Immature natural killer cell (primary cell): ENCODE results near the gene TMIGD3. TPM values are rescaled to one million over a fixed set of nuclear protein-coding genes. Genes with fewer than 3 reads are reported as not detected.

ENCODE experiments used
- DNase-seq, 3 donors: peaks; one replicate each; pipeline ENCODE4 v3.0.0; 2022; ENCODE audit warnings: mixed read lengths in 1 of 3
- H3K27ac Mint-ChIP-seq, 6 donors: one replicate each; pipeline ENCODE4 v1.8.0; 2020; ENCODE audit warnings: mixed read lengths in 6 of 6, mild to moderate bottlenecking in 5 of 6, inconsistent platforms in 4 of 6, moderate library complexity in 3 of 6
- H3K27me3 Mint-ChIP-seq, 3 donors: one replicate each; pipeline ENCODE4 v1.8.0; 2020 to 2021; ENCODE audit warnings: low read depth in 3 of 3, mild to moderate bottlenecking in 3 of 3, mixed read lengths in 3 of 3, moderate library complexity in 3 of 3, inconsistent platforms in 1 of 3
- H3K36me3 Mint-ChIP-seq, 3 donors: one replicate each; pipeline ENCODE4 v1.8.0; 2020; ENCODE audit warnings: mixed read lengths in 3 of 3, inconsistent platforms in 2 of 3, mild to moderate bottlenecking in 2 of 3
- H3K4me1 Mint-ChIP-seq, 2 donors: one replicate each; pipeline ENCODE4 v1.8.0; 2020; ENCODE audit warnings: inconsistent platforms in 2 of 2, mild to moderate bottlenecking in 2 of 2, mixed read lengths in 2 of 2, moderate library complexity in 1 of 2
- H3K4me3 Mint-ChIP-seq, 5 donors: one replicate each; pipeline ENCODE4 v1.8.0; 2020; ENCODE audit warnings: mild to moderate bottlenecking in 5 of 5, mixed read lengths in 5 of 5, inconsistent platforms in 3 of 5, moderate library complexity in 3 of 5
- H3K9me3 Mint-ChIP-seq, 6 donors: one replicate each; pipeline ENCODE4 v1.8.0; 2020; ENCODE audit warnings: mild to moderate bottlenecking in 6 of 6, mixed read lengths in 6 of 6, inconsistent platforms in 4 of 6, moderate library complexity in 3 of 6
- polyA plus RNA-seq, 3 donors: library from polyadenylated mRNA; unstranded; fragments of 300-500 nt; fragmentation: Illumina TruSeq; gene quantifications; one replicate each; pipeline ENCODE4 v1.2.3, GENCODE V29; 2021

Gene TMIGD3
- polyA plus RNA-seq, 3 donors from 2014 or later = not detected

GRCh38 chr1:111516005-111516535, 12.6 kb upstream of the TMIGD3 start:
- H3K27me3 Mint-ChIP-seq = no peaks in the 10 kb centered on the region
- no peaks in the 10 kb centered on the region for H3K36me3 Mint-ChIP-seq
- H3K4me3 Mint-ChIP-seq = peak overlapping the region; percentile 74 to 88 (median 84)
- DNase-seq = peak; percentile 47 to 59 (median 48)
- H3K27ac Mint-ChIP-seq = peak overlapping the region in 5 of 6 donors; percentile 8 to 84 (median 53)
- H3K9me3 Mint-ChIP-seq = no peaks in the 10 kb centered on the region
- peaks cover 24 to 28% of the 10 kb centered on the region in 2 donors for H3K4me1 Mint-ChIP-seq

- peaks cover 24 to 28% of the 10 kb centered on the region in 2 donors for H3K4me1 Mint-ChIP-seq
- H3K27me3 Mint-ChIP-seq = no peaks in the 10 kb centered on the region
- DNase-seq = peak; percentile 4 to 22 (median 12)
Observed at GRCh38 chr1:111515291-111516004, 12.0 kb upstream of the TMIGD3 start.

DNA sequence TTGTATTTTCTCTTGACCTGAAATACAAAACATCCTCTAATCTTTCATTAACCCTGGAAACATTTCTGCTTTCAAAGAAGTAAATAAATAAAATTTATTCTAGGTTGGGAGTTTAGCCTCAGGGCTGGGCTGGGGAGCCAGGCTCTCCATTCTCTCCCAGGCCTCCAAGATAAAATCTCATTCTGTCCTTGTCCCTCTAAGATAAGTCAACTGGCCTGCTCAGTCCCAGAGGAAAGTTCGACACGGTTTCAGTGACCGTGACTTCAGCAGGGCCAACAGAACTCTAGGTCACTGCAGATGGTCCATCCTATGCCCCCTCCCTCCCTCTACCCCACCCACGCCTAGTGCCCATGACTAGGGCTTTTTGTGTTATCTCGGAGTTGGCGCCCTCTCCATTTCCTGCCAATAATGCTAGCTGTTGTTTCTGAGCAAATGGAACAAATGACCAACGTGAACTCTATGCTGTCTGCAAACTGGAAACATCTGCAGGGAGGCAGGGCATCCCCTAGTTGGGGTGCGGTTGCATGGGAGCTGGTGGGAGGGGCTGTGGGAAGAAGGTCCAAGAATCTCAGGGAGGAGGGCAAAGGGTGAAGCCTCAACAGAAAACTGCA, 10.1 kb upstream of the TMIGD3 start:
- DNase-seq = no peak
- Mint-ChIP-seq H3K27ac (no peak overlapping the region), H3K36me3 (no peaks in the 10 kb centered on the region), H3K27me3 (no peaks in the 10 kb centered on the region), H3K4me3 (no peak overlapping the region), H3K4me1 (peaks cover 30% of the 10 kb centered on the region in 2 donors), H3K9me3 (no peaks in the 10 kb centered on the region)

More at GRCh38 chr1:111515291-111516004, 12.0 kb upstream of the TMIGD3 start:
- Mint-ChIP-seq H3K36me3 (no peaks in the 10 kb centered on the region), H3K4me3 (peak overlapping the region; percentile 74 to 88 (median 84)), H3K9me3 (no peaks in the 10 kb centered on the region), H3K27ac (peak overlapping the region in 3 of 6 donors; percentile 19 to 84 (median 30))

DNA sequence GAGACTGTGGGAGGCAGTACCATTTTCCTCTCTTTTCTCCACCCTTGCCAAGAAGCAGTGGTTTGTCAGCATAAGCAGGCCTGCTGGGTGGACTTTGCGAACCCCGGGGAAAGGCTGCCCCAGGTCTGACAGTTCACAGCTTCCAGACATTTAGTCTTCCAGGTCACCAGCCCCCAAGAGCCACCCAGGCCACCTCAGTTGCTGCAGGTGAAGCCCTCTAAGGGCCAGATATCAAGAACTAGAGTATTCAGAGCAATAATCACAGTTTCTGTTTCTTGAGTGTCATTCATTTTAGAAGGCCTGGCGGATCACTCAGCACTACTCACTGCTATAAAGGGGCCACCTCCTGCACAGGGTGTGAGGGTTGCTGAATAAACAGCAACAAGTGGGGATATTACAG, 9.5 kb upstream of the TMIGD3 start:
- H3K36me3 Mint-ChIP-seq = no peaks in the 10 kb centered on the region
- H3K4me3 Mint-ChIP-seq = no peak overlapping the region
- no peaks in the 10 kb centered on the region for H3K9me3 Mint-ChIP-seq
- H3K27me3 Mint-ChIP-seq = peaks cover 0 to 2% (median 1%) of the 10 kb centered on the region in 3 donors
- peaks cover 36% of the 10 kb centered on the region in 2 donors for H3K4me1 Mint-ChIP-seq
- peak overlapping the region in 1 of 6 donors; percentile 18 for H3K27ac Mint-ChIP-seq
- DNase-seq = no peak

- Mint-ChIP-seq H3K9me3 (no peaks in the 10 kb centered on the region), H3K36me3 (no peaks in the 10 kb centered on the region), H3K27ac (no peak overlapping the region), H3K4me3 (no peak overlapping the region), H3K4me1 (peaks cover 36 to 40% of the 10 kb centered on the region in 2 donors), H3K27me3 (peaks cover 0 to 2% (median 1%) of the 10 kb centered on the region in 3 donors)
- DNase-seq = no peak
Observed at GRCh38 chr1:111512132-111512889, 8.9 kb upstream of the TMIGD3 start.

DNA sequence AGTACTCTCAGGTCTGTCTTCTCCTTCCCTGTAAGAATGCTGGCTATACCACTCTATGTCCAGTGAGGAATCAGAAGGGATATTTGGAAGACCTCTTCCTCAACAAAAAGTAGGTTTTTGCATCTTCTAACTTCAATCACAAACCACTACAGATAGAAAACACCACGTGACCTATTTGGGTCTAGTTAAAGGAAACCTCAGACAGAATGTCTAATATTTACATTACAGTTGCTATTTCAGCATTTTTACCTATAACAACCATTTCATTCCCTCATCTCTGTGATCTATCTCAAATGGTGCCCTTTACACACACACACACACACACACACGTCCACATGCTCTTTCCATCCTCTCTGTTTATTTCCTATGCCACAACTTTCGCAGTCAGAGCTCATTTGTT, 7.9 kb upstream of the TMIGD3 start:
- H3K27me3 Mint-ChIP-seq = peaks cover 0 to 2% (median 1%) of the 10 kb centered on the region in 3 donors
- peaks cover 34 to 35% of the 10 kb centered on the region in 2 donors for H3K4me1 Mint-ChIP-seq
- no peak overlapping the region for H3K4me3 Mint-ChIP-seq
- H3K36me3 Mint-ChIP-seq = no peaks in the 10 kb centered on the region
- no peaks in the 10 kb centered on the region for H3K9me3 Mint-ChIP-seq
- H3K27ac Mint-ChIP-seq = no peak overlapping the region
- DNase-seq = no peak

- H3K4me1 Mint-ChIP-seq = peaks cover 35% of the 10 kb centered on the region in 2 donors
- H3K36me3 Mint-ChIP-seq = no peaks in the 10 kb centered on the region
- DNase-seq = no peak
- H3K9me3 Mint-ChIP-seq = no peaks in the 10 kb centered on the region
- H3K27ac Mint-ChIP-seq = no peak overlapping the region
- H3K27me3 Mint-ChIP-seq = peaks cover 0 to 2% (median 1%) of the 10 kb centered on the region in 3 donors
- no peak overlapping the region for H3K4me3 Mint-ChIP-seq
Observed at GRCh38 chr1:111509997-111510375, 6.6 kb upstream of the TMIGD3 start.

- H3K27me3 Mint-ChIP-seq = peaks cover 0 to 3% (median 2%) of the 10 kb centered on the region in 3 donors
- H3K4me3 Mint-ChIP-seq = peak overlapping the region; percentile 73 to 88 (median 83)
- H3K9me3 Mint-ChIP-seq = no peaks in the 10 kb centered on the region
- peak overlapping the region; percentile 86 to 98 (median 96) for H3K27ac Mint-ChIP-seq
- peaks cover 37 to 42% of the 10 kb centered on the region in 2 donors for H3K4me1 Mint-ChIP-seq
- no peaks in the 10 kb centered on the region for H3K36me3 Mint-ChIP-seq
- DNase-seq = peak; percentile 61 to 68 (median 66)
Observed at GRCh38 chr1:111507411-111508201, 4.2 kb upstream of the TMIGD3 start.

- H3K4me1 Mint-ChIP-seq = peaks cover 37 to 43% of the 10 kb centered on the region in 2 donors
- H3K9me3 Mint-ChIP-seq = no peaks in the 10 kb centered on the region
- no peaks in the 10 kb centered on the region for H3K36me3 Mint-ChIP-seq
- no peak for DNase-seq
- peak overlapping the region in 2 of 5 donors; percentile 12 to 27 for H3K4me3 Mint-ChIP-seq
- H3K27me3 Mint-ChIP-seq = peaks cover 0 to 3% (median 2%) of the 10 kb centered on the region in 3 donors
- peak overlapping the region; percentile 60 to 90 (median 84) for H3K27ac Mint-ChIP-seq
Observed at GRCh38 chr1:111506561-111506960, 3.1 kb upstream of the TMIGD3 start.

DNA sequence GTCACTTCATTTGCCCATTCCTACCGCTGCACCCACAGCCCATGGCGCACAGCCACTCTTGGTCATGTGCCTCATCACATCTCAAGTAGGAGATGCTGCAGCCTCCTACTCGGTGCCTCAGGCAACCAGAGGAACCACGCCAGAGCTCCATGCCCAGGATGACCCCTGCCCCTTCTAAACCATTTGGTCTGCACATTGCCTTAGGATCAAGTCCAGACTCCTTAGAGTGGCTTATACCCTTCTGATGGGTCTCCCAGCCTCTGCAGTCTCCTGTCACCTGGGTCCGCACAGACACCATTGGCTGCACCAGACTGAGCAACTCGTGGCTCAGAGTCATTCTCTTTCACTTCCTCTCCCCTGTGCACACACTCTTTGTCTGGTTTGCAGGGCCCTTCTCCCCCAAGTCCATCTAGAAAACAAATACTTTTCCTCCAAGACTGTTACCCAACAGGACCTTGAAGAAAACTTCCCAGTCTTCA, 2.2 kb upstream of the TMIGD3 start:
- Mint-ChIP-seq H3K27me3 (peaks cover 0 to 3% (median 2%) of the 10 kb centered on the region in 3 donors), H3K27ac (peak overlapping the region in 4 of 6 donors; percentile 6 to 90 (median 78)), H3K9me3 (no peaks in the 10 kb centered on the region), H3K36me3 (no peaks in the 10 kb centered on the region), H3K4me3 (no peak overlapping the region), H3K4me1 (peaks cover 37 to 43% of the 10 kb centered on the region in 2 donors)
- no peak for DNase-seq

DNA sequence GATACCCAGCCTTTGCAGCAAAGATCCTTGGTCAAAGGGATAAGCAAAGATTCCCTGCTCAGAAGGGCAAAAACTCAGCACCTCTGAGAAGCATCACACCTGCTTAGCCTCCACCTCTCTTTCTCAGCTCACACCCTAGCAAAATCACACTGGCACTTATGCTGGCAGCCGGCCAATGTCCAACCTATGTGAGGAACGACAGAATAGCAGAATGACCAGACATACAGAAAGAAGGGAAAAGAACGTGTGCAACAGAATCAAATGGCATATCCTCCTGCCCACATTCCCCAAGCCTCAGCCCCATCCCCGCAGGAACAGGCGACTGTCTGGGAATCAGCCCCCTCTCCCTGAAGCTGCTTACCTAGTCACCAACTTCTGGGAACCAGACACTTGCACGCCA, 664 bp upstream of the TMIGD3 start:
- Mint-ChIP-seq H3K27ac (peak overlapping the region in 2 of 6 donors; percentile 14 to 28), H3K4me3 (no peak overlapping the region), H3K36me3 (no peaks in the 10 kb centered on the region), H3K27me3 (peaks cover 0 to 3% (median 3%) of the 10 kb centered on the region in 3 donors), H3K4me1 (peaks cover 37 to 38% of the 10 kb centered on the region in 2 donors), H3K9me3 (no peaks in the 10 kb centered on the region)
- DNase-seq = no peak

DNA sequence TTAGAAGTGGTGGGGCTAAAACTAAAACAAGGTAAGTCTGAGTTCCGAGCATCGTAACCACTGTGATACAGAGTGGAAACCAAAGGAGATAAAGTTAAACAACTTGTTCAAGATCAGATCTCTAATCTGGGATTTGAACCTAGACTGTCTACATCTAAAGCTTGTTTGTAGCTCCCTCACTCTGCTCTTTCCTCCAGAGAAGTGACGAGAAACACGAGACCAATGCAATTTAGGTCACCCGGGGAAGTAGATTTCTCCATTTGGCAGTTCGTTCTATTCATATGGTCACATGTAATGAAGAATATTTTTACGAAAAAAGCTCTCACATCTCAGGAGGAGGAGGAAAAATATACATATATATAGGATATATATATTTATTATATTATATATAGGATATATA, 1.8 kb downstream of the TMIGD3 start:
- no peak for DNase-seq
- peaks cover 0 to 6% (median 2%) of the 10 kb centered on the region in 3 donors for H3K36me3 Mint-ChIP-seq
- H3K27ac Mint-ChIP-seq = no peak overlapping the region
- peaks cover 0 to 6% (median 2%) of the 10 kb centered on the region in 3 donors for H3K27me3 Mint-ChIP-seq
- H3K9me3 Mint-ChIP-seq = peaks cover 0 to 2% (median 0%) of the 10 kb centered on the region in 6 donors
- no peak overlapping the region for H3K4me3 Mint-ChIP-seq
- peaks cover 20 to 22% of the 10 kb centered on the region in 2 donors for H3K4me1 Mint-ChIP-seq
